ENCODE measurements around the gene CDK16.

The CDK16 gene

DNA sequence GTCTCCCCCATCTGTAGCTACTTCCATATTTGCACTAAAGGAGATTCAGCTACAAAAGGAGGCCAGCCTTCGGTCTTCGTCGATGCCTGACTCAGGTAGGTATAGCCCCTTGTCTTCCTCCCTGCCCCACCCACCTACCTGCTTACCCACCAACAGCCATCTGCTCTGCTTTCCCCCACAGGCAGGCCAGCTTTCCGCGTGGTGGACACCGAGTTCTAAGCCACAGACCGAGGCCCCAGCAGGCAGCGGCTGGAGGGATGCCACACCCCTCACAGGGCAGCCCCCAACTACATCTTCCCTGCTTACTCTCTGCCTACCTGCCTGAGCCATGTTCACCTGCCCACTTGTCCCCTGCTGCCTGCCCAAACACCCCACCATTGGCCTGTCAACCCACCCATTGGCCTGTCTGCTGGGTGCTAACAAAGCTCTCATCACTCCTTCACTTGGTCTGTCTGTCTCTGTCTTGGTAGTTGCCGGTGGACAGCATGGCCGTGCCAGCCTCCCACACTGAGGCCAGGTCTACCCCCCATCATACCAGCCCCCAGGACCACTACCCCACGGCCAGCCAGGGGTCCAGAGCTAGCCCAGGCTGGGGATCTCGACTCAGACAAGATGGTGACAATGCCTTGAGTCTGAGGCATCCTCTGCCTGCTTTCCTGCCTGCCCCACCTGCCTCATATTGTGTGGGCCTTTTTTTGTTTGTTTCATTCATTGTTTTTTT, 10.2 kb downstream of the CDK16 start:
- DNase-seq (ENCODE audit: low read depth, low spot score) = no peak

- no peak for DNase-seq (ENCODE audit: low read depth, low spot score)
These were observed 10.9 kb downstream of the CDK16 start for GRCh38 chrX:47229427-47229826.

DNA sequence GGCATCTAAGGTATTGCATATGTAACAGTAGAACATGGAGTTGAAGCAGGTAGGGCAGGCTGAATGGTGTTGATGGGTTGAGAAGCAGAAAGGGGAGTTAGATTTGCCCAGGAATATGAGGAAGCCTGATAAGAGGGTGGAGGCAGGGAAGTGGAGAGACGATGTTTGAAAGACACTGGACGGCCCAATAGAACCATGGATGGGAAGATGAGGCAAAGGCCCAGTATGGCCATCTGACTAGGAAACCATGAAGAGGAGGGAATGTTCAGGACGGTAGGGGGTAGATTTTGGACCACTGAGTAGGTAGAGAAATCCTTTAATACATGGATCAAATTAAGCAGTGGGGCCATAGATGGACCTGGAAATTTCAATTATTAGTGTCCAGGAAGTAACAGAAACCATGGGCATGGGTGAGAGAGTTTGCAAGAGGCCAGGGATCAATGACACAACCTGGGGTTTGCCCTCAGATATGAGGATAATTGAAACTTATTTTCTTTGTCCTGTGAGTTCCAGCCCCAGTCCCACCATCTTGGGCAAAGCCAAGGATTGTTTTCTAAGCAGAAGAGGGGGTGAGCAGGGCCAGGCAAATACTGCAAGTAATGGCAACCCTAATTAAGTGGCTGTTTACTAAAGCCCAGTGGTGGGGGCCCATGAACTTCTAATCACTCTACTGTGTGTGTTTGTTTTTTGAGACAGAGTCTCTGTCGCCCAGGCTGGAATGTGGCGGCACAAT, 11.8 kb downstream of the CDK16 start:
- no peak for DNase-seq (ENCODE audit: low read depth, low spot score)

DNA sequence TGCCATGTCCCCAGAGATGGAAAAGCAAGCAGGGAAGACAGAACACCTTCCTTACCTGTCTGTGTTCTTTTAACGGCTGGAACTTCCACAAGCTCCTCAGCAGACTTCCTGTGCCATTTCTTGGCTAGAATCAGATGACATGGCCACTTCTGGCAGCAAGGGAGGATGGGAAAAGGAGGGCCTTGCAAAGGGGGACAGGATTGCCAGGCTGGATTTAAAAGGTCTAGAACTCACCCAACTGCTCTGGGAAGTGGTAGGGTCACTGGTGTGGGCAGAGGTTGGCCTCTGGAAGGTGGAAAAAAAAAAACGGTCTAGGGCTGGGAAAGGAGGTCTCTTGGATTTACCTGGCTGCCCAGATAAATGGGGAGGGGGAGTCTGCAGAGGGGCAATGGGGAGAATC, 12.7 kb downstream of the CDK16 start:
- no peak for DNase-seq (ENCODE audit: low read depth, low spot score)

- DNase-seq (ENCODE audit: low read depth, low spot score) = no peak
These were observed 13.8 kb downstream of the CDK16 start for GRCh38 chrX:47232197-47232802.

DNA sequence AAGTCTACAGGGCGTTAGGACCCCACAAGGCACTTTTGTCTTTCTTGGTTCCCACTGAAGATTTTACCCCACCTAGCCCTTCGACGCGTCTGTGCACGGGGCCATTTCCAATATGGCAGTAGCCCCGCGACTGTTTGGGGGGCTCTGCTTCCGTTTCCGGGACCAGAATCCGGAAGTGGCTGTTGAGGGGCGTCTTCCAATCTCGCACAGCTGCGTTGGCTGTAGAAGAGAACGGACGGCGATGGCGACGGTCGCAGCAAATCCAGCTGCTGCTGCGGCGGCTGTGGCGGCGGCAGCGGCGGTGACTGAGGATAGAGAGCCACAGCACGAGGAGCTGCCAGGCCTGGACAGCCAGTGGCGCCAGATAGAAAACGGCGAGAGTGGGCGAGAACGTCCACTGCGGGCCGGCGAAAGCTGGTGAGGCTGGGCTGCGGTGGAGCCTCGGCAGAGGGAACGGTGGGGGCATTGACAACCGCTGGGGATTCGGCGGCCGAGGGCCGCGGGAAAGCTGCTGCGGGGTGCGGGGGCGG, 14.4 kb downstream of the CDK16 start, which contains the start of gene USP11:
Gene USP11 (plus strand): TSS at position 207 of the 530 bp plus-strand sequence. CDS start 35 bp downstream, at position 242.
- DNase-seq (ENCODE audit: low read depth, low spot score) = no peak

DNA sequence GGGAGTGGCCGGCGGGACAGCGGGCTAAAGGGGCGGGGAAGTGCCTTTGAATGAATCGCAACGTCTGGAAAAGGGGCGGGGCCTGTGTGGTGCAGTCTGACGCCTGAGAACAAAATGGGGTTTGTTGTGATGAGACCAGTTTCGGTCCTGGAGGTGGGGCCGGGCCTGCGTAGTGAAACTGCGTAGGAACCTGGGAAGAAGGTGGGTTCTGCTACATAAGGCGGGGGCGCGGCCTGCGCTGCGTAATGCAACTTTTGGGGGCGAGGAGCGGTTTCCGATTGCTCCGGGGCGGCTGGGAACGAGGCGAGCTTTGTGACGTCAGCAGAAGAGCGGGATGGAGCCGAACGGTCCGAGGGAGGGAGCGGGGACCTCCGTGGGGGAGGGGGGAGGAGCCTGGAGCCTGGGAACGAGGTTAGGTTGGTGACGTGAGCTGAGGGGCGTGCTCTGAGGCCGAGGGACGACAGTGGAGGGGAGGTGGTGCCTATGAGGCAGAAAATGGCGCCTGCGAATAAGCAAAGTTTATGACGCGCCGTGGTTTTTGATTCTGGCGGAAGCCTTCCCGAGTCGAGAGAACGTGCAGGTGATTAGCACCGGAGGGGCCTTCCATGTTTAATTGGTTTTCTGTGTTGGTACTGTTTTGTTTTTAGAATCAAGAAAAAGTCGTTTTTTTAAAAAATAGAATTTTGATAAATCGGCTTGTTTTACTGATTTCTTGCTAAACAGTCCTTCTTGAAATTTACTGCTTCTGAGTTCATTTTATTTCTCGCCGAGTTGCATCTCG, 15.0 kb downstream of the CDK16 start:
- DNase-seq (ENCODE audit: low read depth, low spot score) = peak; percentile 79

- no peak for DNase-seq (ENCODE audit: low read depth, low spot score)
These were observed 16.1 kb downstream of the CDK16 start for GRCh38 chrX:47234583-47234982.

GRCh38 chrX:47235691-47236103, 17.2 kb downstream of the CDK16 start:
- DNase-seq (ENCODE audit: low read depth, low spot score) = no peak

GRCh38 chrX:47239199-47239598, 20.7 kb downstream of the CDK16 start:
- no peak for DNase-seq (ENCODE audit: low read depth, low spot score)

GRCh38 chrX:47239898-47240545, 21.5 kb downstream of the CDK16 start:
- no peak for DNase-seq (ENCODE audit: low read depth, low spot score)

- DNase-seq (ENCODE audit: low read depth, low spot score) = no peak
These were observed 22.1 kb downstream of the CDK16 start for GRCh38 chrX:47240619-47241018.

DNA sequence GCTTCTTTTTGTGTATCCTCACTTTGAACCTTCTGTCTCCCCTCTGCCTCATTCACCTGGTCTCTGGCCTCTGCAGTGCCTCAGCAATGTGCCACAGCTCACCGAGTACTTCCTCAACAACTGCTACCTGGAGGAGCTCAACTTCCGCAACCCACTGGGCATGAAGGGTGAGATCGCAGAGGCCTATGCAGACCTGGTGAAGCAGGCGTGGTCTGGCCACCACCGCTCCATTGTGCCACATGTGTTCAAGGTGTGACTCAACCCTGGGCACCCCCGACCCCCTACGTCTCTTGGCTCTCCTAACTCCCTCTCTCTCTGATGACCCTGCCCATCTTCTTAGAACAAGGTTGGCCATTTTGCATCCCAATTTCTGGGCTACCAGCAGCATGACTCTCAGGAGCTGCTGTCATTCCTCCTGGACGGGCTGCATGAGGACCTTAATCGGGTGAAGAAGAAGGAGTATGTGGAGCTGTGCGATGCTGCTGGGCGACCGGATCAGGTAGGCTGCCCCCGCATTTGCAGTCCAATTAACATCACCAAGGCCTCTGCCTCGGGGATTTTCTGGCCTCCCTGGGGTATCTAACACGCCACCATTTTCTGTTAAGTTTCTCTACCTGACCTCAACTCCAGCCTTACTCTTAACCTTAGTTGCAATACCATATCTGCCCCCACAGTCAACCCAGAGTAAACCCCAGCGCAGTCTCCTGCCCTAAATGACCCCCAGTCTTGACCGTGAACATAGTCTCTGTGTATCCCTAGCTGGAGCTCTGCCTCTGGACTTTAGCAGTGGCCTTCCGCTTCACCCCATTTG, 22.9 kb downstream of the CDK16 start:
- DNase-seq (ENCODE audit: low read depth, low spot score) = no peak

DNA sequence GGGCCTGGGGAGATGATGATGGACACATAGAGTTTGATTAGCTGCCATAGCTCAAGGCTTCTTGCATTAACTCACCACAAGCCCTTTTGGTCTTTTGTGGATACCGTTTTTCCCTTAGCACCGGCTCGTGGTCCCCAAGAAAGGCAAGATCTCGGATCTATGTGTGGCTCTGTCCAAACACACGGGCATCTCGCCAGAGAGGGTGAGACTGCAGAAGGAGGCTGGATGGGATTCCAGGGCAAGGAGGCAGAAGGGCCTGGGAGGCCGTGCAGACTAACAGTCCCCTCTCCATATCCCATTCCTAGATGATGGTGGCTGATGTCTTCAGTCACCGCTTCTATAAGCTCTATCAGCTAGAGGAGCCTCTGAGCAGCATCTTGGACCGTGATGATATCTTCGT, 23.8 kb downstream of the CDK16 start:
- DNase-seq (ENCODE audit: low read depth, low spot score) = no peak

DNA sequence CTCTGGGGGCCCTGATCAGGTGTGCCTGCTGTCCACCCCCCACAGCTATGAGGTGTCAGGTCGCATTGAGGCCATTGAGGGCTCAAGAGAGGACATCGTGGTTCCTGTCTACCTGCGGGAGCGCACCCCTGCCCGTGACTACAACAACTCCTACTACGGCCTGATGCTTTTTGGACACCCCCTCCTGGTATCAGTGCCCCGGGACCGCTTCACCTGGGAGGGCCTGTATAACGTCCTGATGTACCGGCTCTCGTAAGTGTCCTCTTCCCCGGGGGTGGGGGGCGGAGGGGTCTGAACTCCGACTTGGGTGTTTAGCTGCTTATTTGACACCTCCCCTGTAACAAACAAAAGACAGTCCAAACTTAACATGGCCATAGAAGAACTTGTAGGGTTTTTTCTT, 24.9 kb downstream of the CDK16 start:
- no peak for DNase-seq (ENCODE audit: low read depth, low spot score)

- DNase-seq (ENCODE audit: low read depth, low spot score) = no peak
These were observed 26.2 kb downstream of the CDK16 start for GRCh38 chrX:47244676-47245075.

- DNase-seq (ENCODE audit: low read depth, low spot score) = no peak
These were observed 26.7 kb downstream of the CDK16 start for GRCh38 chrX:47245156-47245555.

GRCh38 chrX:47247206-47247998, 28.9 kb downstream of the CDK16 start:
- DNase-seq (ENCODE audit: low read depth, low spot score) = no peak

DNA sequence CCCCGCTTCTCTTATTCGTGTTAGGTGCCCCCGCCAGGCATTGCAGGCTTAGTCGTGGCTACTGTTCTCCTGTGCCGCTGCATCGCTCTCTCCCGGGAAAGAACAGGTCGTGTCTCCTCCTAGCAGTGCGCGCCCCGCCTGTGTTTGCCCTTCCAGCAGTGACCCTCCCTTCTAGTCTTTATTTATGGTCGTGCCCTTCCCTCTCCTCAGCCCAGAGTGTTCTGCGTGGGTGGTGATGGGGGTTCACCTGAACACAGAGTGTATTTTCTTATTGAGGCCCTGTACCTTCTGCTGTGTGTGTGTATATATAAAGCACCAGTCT, 29.5 kb downstream of the CDK16 start:
- DNase-seq (ENCODE audit: low read depth, low spot score) = no peak

- DNase-seq (ENCODE audit: low read depth, low spot score) = no peak
These were observed 30.1 kb downstream of the CDK16 start for GRCh38 chrX:47248576-47248975.

All from iPS DF 19.7 (cell line).